ENCODE data around the gene C22orf39. TPM values are rescaled to one million over a fixed set of nuclear protein-coding genes. Genes with fewer than 3 reads are reported as not detected.
A peak's percentile ranks its signal among the peaks of the same experiment; 100 is the strongest.

C22orf39 gene
- total and polyA plus RNA-seq, 10 of the 15 experiments (the other 5 are each of a cell fraction or from before 2014, with no cell fraction given): 6.7 to 47.0 (median 26.5) TPM

DNA sequence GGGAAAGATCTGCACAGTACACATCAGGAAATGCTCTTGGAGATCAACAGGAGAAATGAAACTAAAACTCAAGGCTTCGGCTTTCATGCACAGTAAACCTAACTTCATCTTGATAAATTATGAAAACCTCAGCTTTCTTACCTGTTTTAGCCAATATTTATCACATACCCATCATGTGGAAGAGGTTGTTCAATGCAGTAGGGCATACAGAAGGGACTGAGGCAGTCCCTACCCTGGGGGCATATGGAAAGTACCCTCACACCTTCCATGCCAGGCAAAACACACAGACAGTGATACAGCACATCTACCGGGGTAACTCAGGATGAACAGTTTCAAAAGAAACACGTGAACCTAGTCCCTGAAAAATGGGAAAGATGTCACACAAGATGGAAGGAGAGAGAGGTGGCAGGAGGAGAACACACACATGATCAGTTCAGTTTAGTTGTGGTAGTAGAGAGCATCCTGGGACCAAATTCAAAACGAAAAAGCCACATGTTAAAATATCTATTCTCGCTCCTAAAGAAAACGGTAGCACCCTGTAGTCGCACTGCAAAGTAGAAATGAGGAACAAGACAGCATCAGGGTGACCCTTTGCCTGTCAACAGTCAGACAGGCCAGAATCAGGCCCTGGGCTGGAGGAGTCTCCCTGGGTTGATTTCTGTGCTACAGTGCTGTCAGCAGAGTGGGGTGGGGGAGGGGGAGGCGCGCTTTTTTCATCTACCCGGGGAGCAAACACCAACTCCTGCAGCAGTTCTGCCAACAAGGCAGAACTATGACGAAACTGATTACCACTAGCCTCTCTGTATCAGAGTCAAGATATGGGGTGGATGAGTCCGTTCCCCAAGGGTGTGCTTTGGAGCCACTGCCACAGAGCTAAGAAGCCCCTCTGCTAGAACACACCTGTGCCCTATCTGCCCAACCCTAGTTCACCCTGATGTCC, 17.3 kb downstream of the C22orf39 start (continued):
- TF ChIP-seq E2F8 (IDR thresholded peaks at IDR 0.05; ENCODE audit: low read depth, partially characterized antibody) (no peak), JUND (IDR thresholded peaks at IDR 0.05; ENCODE audit: low read depth, low read length) (no peak), NFYA (IDR thresholded peaks at IDR 0.05; ENCODE audit: borderline replicate concordance, low read depth, low read length) (no peak), PBX3 (IDR thresholded peaks at IDR 0.05; ENCODE audit: insufficient replicate concordance, low read depth, low read length) (no peak), NRF1 (conservative IDR thresholded peaks at IDR 0.05; ENCODE audit: low read depth, low read length) (no peak), ZNF207 (IDR thresholded peaks at IDR 0.05; ENCODE audit: borderline replicate concordance) (no peak), POLR2A (IDR thresholded peaks at IDR 0.05; ENCODE audit: low read depth, low read length) (peak; percentile 52; the same call in 1 of the 2 replicates), GATAD2B (conservative IDR thresholded peaks at IDR 0.05; ENCODE audit: low read depth) (no peak), PKNOX1 (IDR thresholded peaks at IDR 0.05) (peak; percentile 27; the same call in 1 of the 2 replicates), SIN3A (IDR thresholded peaks at IDR 0.05; ENCODE audit: low read depth, low read length) (0 out of 2 replicates have a peak, but pooled peaks have one; percentile 50)
- TF ChIP-seq, protein P1, sequence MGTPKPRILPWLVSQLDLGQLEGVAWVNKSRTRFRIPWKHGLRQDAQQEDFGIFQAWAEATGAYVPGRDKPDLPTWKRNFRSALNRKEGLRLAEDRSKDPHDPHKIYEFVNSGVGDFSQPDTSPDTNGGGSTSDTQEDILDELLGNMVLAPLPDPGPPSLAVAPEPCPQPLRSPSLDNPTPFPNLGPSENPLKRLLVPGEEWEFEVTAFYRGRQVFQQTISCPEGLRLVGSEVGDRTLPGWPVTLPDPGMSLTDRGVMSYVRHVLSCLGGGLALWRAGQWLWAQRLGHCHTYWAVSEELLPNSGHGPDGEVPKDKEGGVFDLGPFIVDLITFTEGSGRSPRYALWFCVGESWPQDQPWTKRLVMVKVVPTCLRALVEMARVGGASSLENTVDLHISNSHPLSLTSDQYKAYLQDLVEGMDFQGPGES (IDR thresholded peaks at IDR 0.05): no peak
